Kidney (tissue), 14 donors: ENCODE data around the gene PKD1. TPM values are rescaled to one million over a fixed set of nuclear protein-coding genes. Genes with fewer than 3 reads are reported as not detected.
A peak's percentile ranks its signal among the peaks of the same experiment; 100 is the strongest.

Experiments
- DNase-seq, 5 donors: peaks; one replicate each; pipeline ENCODE4 v3.0.0-alpha.2; 2013 to 2020
- FAIRE-seq: peaks from 2 replicates; lab custom pipeline; 2012; peaks lifted over from hg19 to GRCh38; lab: Jason Lieb, UNC
- H3K27ac ChIP-seq, 2 donors: one replicate each; pipeline ENCODE4 v1.7.0; 2013; ENCODE audit warnings: low read depth in 2 of 2, low read length in 2 of 2, inconsistent platforms in 1 of 2
- H3K27me3 ChIP-seq: one replicate; pipeline ENCODE4 v1.7.1; 2013; ENCODE audit warnings: low read length, inconsistent platforms; ENCODE audit not compliant: control insufficient read depth, insufficient read depth
- H3K36me3 ChIP-seq, 3 donors: one replicate each; pipeline versions ENCODE4 v1.7.0 to v1.7.1; 2013; ENCODE audit warnings: low read length in 3 of 3, control low read depth in 1 of 3, inconsistent platforms in 1 of 3; ENCODE audit not compliant: insufficient read depth in 3 of 3, control insufficient read depth in 2 of 3
- H3K4me1 ChIP-seq, 3 donors: one replicate each; pipeline versions ENCODE4 v1.7.0 to v1.7.1; 2013; ENCODE audit warnings: low read length in 3 of 3, inconsistent platforms in 1 of 3, low read depth in 1 of 3; ENCODE audit not compliant: control insufficient read depth in 2 of 3, insufficient read depth in 2 of 3
- H3K4me3 ChIP-seq, 3 donors: one replicate each; pipeline versions ENCODE4 v1.7.0 to v1.8.1; 2013; ENCODE audit warnings: low read length in 3 of 3, control low read depth in 1 of 3, inconsistent platforms in 1 of 3
- H3K9ac ChIP-seq, 3 donors: one replicate each; pipeline versions ENCODE4 v1.7.0 to v1.7.1; 2013; ENCODE audit warnings: low read length in 3 of 3, control low read depth in 1 of 3, inconsistent platforms in 1 of 3
- H3K9me3 ChIP-seq, 3 donors: one replicate each; pipeline versions ENCODE4 v1.7.0 to v1.7.1; 2013; ENCODE audit warnings: low read length in 3 of 3, control low read depth in 1 of 3, inconsistent platforms in 1 of 3; ENCODE audit not compliant: control insufficient read depth in 2 of 3, insufficient read depth in 1 of 3
- intact Hi-C: fragments of 100-400 bp; cut with DNase I; formaldehyde crosslinking; loops from one replicate; pipeline ENCODE4 v1.11.1; 2022
- polyA plus RNA-seq: library from polyadenylated mRNA; stranded (reverse); fragments of 350-450 nt; fragmentation: Illumina TruSeq; extraction: RNeasy Lipid Tissue Mini Kit (QIAGEN cat#74804); gene quantifications from one replicate; pipeline ENCODE4 v1.2.3, GENCODE V29; 2014; ENCODE audit warnings: low read depth, low replicate concordance; ENCODE audit not compliant: insufficient read depth
- total RNA-seq: library from RNA; stranded (reverse); fragmentation: NEBNext Ultra II Directional; extraction: Animal tissue kit (Norgen Biotek cat#: 25700); gene quantifications from one replicate; pipeline ENCODE4 v1.2.1, GENCODE V29; 2021
- TF ChIP-seq, protein P1 (sequence below): IDR thresholded peaks from 3 replicates; pipeline ENCODE4 v1.5.1; 2012; ENCODE audit warnings: mild to moderate bottlenecking, moderate library complexity, borderline replicate concordance; ENCODE audit not compliant: insufficient read depth; ENCODE audit errors: extremely low read depth
- donor health status: control.
- donor health status: control.
- donor health status: control.
- donor health status: control.
- donor health status: control.
- donor health status: DM: yes; HTN: yes; CAD: no.
- donor health status: Normal renal cell carcinoma (clear cell type).

The PKD1 gene
- total and polyA plus RNA-seq, 2 donors from 2014 or later: 16.2 to 88.3 TPM

GRCh38 chr16:2083876-2084780 is 51.6 kb downstream of the PKD1 start:
- no peak overlapping the region for H3K9ac ChIP-seq
- H3K27ac ChIP-seq: no peak overlapping the region
- FAIRE-seq: no peak
- intact Hi-C loops: no loop called here
- no peak for DNase-seq
- peaks cover 0 to 26% (median 0%) of the 10 kb centered on the region in 3 donors for H3K4me1 ChIP-seq
- TF ChIP-seq, protein P1, sequence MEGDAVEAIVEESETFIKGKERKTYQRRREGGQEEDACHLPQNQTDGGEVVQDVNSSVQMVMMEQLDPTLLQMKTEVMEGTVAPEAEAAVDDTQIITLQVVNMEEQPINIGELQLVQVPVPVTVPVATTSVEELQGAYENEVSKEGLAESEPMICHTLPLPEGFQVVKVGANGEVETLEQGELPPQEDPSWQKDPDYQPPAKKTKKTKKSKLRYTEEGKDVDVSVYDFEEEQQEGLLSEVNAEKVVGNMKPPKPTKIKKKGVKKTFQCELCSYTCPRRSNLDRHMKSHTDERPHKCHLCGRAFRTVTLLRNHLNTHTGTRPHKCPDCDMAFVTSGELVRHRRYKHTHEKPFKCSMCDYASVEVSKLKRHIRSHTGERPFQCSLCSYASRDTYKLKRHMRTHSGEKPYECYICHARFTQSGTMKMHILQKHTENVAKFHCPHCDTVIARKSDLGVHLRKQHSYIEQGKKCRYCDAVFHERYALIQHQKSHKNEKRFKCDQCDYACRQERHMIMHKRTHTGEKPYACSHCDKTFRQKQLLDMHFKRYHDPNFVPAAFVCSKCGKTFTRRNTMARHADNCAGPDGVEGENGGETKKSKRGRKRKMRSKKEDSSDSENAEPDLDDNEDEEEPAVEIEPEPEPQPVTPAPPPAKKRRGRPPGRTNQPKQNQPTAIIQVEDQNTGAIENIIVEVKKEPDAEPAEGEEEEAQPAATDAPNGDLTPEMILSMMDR: no peak
- no peaks in the 10 kb centered on the region for H3K27me3 ChIP-seq
- H3K4me3 ChIP-seq: no peak overlapping the region
- no peaks in the 10 kb centered on the region for H3K9me3 ChIP-seq
- peaks cover 0 to 7% (median 4%) of the 10 kb centered on the region in 3 donors for H3K36me3 ChIP-seq

DNA sequence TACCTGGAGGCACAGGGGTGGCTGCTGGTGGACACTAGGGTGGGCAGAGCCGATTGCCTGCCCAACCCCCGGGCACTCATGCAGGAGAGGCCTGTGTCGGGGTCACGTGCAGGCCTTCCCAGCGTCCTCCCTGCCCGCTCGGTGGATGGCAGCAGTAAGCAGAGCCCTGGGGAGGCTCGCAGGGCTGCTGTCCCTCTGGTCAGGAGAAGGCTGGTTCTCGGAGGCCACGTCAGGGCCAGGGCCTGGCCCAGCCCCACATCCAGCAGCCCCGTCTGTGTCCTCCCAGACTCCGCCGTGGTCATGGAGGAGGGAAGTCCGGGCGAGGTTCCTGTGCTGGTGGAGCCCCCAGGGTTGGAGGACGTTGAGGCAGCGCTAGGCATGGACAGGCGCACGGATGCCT is 52.3 kb downstream of the PKD1 start:
- no peaks in the 10 kb centered on the region for H3K9me3 ChIP-seq
- intact Hi-C loops: no loop called here
- TF ChIP-seq, protein P1: no peak
- no peak overlapping the region for H3K9ac ChIP-seq
- DNase-seq (no peak), FAIRE-seq (no peak)
- no peak overlapping the region for H3K27ac ChIP-seq
- H3K36me3 ChIP-seq: peaks cover 0 to 5% (median 0%) of the 10 kb centered on the region in 3 donors
- H3K27me3 ChIP-seq: no peaks in the 10 kb centered on the region
- H3K4me3 ChIP-seq: no peak overlapping the region
- H3K4me1 ChIP-seq: peaks cover 0 to 19% (median 0%) of the 10 kb centered on the region in 3 donors

DNA sequence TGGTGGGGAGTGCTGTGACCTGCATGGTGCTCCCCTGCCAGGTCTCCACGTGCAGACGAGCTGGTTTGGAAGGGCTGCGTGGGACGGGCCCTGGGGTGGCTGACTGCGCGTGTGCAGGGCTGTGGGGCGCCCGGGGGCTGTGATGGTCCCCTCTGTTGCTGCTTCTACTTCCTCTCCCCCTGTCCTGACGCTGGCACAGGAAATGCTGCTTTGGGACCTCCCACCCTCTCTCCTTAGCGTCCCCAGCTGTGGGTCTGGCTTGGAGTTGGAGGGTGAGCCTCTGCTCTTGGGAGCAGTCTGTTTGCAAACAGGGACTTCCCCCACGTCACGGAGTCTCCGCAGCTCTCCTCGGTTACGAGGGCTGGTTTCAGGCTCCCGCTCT is 52.7 kb downstream of the PKD1 start:
- DNase-seq (peak in 4 of 5 donors; percentile 66 to 94 (median 72)), FAIRE-seq (no peak)
- no peaks in the 10 kb centered on the region for H3K9me3 ChIP-seq
- H3K4me1 ChIP-seq: peaks cover 0 to 19% (median 0%) of the 10 kb centered on the region in 3 donors
- H3K27ac ChIP-seq: no peak overlapping the region
- no peaks in the 10 kb centered on the region for H3K27me3 ChIP-seq
- no peak overlapping the region for H3K9ac ChIP-seq
- intact Hi-C loops: no loop called here
- TF ChIP-seq, protein P1: no peak
- H3K36me3 ChIP-seq: peaks cover 0 to 5% (median 0%) of the 10 kb centered on the region in 3 donors
- no peak overlapping the region for H3K4me3 ChIP-seq
